ENCODE data around the gene SNUPN.

SNUPN gene

GRCh38 chr15:75625542-75626347, at the start of gene SNUPN:
TSS of gene SNUPN (minus strand) at chr15:75625725. CDS start at chr15:75621051, 4,674 bp downstream.
- peak; percentile 48 for DNase-seq

- no peak for DNase-seq
Measured at GRCh38 chr15:75674366-75674765, 48.8 kb upstream of the SNUPN start.

- DNase-seq = no peak
Measured at GRCh38 chr15:75673426-75674235, 48.1 kb upstream of the SNUPN start.

GRCh38 chr15:75672646-75673425, 47.3 kb upstream of the SNUPN start:
- DNase-seq = no peak

GRCh38 chr15:75671730-75672602, 46.4 kb upstream of the SNUPN start:
- no peak for DNase-seq

- no peak for DNase-seq
Measured at GRCh38 chr15:75669879-75670212, 44.3 kb upstream of the SNUPN start.

- no peak for DNase-seq
Measured at GRCh38 chr15:75669191-75669878, 43.8 kb upstream of the SNUPN start.

- no peak for DNase-seq
Measured at GRCh38 chr15:75666823-75667501, 41.4 kb upstream of the SNUPN start.

- DNase-seq = no peak
Measured at GRCh38 chr15:75663931-75664421, 38.5 kb upstream of the SNUPN start.

GRCh38 chr15:75662823-75663519, 37.4 kb upstream of the SNUPN start:
- DNase-seq = no peak

- no peak for DNase-seq
Measured at GRCh38 chr15:75661756-75662140, 36.2 kb upstream of the SNUPN start.

GRCh38 chr15:75661100-75661755, 35.7 kb upstream of the SNUPN start:
- no peak for DNase-seq

GRCh38 chr15:75659928-75660645, 34.6 kb upstream of the SNUPN start:
- DNase-seq = no peak

- DNase-seq = no peak
Measured at GRCh38 chr15:75659141-75659771, 33.7 kb upstream of the SNUPN start.

GRCh38 chr15:75656813-75657212, 31.3 kb upstream of the SNUPN start:
- no peak for DNase-seq

GRCh38 chr15:75656331-75656730, 30.8 kb upstream of the SNUPN start:
- DNase-seq = no peak

GRCh38 chr15:75655931-75656330, 30.4 kb upstream of the SNUPN start:
- DNase-seq = peak; percentile 56

GRCh38 chr15:75654201-75654907, 28.8 kb upstream of the SNUPN start:
- DNase-seq = no peak
